SU-DHL-6 (cell line): ENCODE measurements around the gene HSP90AB1.

Source experiments
- H2AFZ ChIP-seq: fragments of 200-600 bp; sonication (generic); 2 replicates; pipeline ENCODE4 v1.6.1; 2014; ENCODE audit warnings: low read depth, mild to moderate bottlenecking, moderate library complexity, mixed read lengths, antibody characterized with exemption, low read length; ENCODE audit not compliant: severe bottlenecking
- H3F3A ChIP-seq: fragments of 200-600 bp; shearing (Covaris generic); 2 replicates; pipeline ENCODE4 v1.6.0; 2016; ENCODE audit warnings: antibody characterized with exemption, mild to moderate bottlenecking; ENCODE audit not compliant: insufficient read depth
- H3K27ac ChIP-seq: fragments of 200-600 bp; sonication (generic); 2 replicates; pipeline ENCODE4 v1.5.1; 2016; ENCODE audit warnings: low read depth, mild to moderate bottlenecking, low read length, moderate library complexity, mixed read lengths
- H3K27me3 ChIP-seq: fragments of 200-600 bp; sonication (generic), shearing (Covaris generic); 2 replicates; pipeline ENCODE4 v1.6.0; 2014; ENCODE audit warnings: mild to moderate bottlenecking, low read length
- H3K36me3 ChIP-seq: fragments of 200-600 bp; sonication (generic); 2 replicates; pipeline ENCODE4 v1.6.1; 2014; ENCODE audit warnings: mild to moderate bottlenecking, low read length, mixed read lengths
- H3K4me2 ChIP-seq: fragments of 300-600, 200-600 bp; shearing (Covaris generic), sonication (generic); 2 replicates; pipeline ENCODE4 v1.6.0; 2014; ENCODE audit warnings: low read length, low read depth, mild to moderate bottlenecking; ENCODE audit not compliant: poor library complexity, severe bottlenecking
- H3K4me3 ChIP-seq: fragments of 200-600 bp; sonication (generic); 2 replicates; pipeline ENCODE4 v1.5.1; 2014; ENCODE audit warnings: antibody characterized with exemption, low read length, mild to moderate bottlenecking, mixed read lengths; ENCODE audit not compliant: insufficient read depth, poor library complexity, severe bottlenecking
- H3K79me2 ChIP-seq: fragments of 200-600 bp; sonication (generic); 2 replicates; pipeline ENCODE4 v1.6.1; 2014; ENCODE audit warnings: mild to moderate bottlenecking, low read length, moderate library complexity; ENCODE audit not compliant: insufficient read depth
- H3K9ac ChIP-seq: fragments of 200-600 bp; sonication (generic); 2 replicates; pipeline ENCODE4 v1.7.0; 2014; ENCODE audit warnings: mild to moderate bottlenecking, low read length
- H3K9me2 ChIP-seq: fragments of 200-600 bp; sonication (generic); replicated peaks from 2 replicates; pipeline ENCODE4 v1.6.1; 2014; ENCODE audit warnings: low read length; ENCODE audit not compliant: insufficient read depth
- H3K9me3 ChIP-seq: fragments of 200-600 bp; sonication (generic); 2 replicates; pipeline ENCODE4 v1.6.1; 2014; ENCODE audit warnings: low read length, mixed read lengths; ENCODE audit not compliant: insufficient read depth
- H4K20me1 ChIP-seq: fragments of 200-600 bp; sonication (generic); 2 replicates; pipeline ENCODE4 v1.6.1; 2014; ENCODE audit warnings: low read depth, mild to moderate bottlenecking, antibody characterized with exemption, low read length, moderate library complexity, mixed read lengths
- EZH2phosphoT487 ChIP-seq: fragments of 200-600 bp; sonication (generic), shearing (Covaris generic); conservative IDR thresholded peaks from 2 replicates; pipeline ENCODE4 v1.6.1; 2018; ENCODE audit warnings: mild to moderate bottlenecking, antibody characterized with exemption, low read length, moderate library complexity, mixed read lengths
- TF ChIP-seq, protein P1 (sequence below): fragments of 200-600 bp; sonication (generic); IDR thresholded peaks from one replicate; pipeline ENCODE4 v1.5.1; 2017; ENCODE audit warnings: antibody characterized with exemption, mild to moderate bottlenecking, low read length, moderate library complexity; ENCODE audit not compliant: insufficient read depth, poor library complexity, severe bottlenecking

HSP90AB1 gene

DNA sequence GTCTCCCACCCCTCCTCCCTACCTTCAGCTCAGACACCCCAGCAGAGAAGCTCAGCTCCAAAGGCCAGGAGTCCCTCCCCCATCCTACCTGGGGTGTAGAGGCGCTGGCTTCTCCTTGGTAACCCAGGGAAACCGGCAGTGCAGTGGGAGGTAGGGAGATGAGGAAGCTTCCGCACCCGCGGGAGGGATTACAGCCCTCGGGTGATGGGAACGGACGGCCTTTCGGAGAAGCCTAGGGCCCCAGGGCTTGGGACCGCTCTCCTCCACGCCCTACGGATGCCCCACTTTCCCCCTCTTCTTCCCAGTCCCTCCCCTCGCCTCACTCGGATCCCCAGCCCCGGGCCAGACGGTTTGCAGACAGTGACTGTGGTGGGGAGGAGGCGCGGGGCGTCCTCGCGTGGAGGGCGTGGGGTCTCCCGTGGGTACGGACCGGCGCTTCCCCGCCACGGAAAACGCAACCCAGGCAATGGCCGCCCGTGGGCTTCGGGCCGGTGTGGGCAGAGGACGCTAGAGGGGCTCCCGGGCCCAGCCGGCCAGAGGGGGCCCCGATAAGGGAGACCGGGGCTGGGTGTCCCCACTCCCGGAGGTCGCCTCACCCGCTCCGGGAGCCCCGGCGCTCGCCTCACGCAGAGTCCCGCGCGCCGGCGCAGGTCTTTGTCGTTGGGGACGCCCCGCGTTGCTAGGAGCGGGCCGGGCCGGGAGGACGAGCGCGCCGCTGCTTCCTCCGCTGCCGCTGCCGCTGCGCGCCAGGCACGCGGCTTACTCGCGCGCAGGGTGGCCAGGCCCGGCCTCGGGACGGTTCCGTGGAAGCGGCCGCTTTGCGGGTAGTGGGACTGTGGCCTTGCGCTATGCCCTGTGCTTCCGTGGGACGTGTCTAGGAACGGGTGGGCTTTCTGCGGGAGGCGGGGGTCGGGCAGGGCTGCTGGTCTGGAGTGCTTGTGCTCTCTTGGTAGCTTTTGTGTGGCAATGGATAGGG, 50.5 kb downstream of the HSP90AB1 start:
- Histone ChIP-seq H3K9me3 (no peaks in the 10 kb centered on the region), H4K20me1 (no peaks in the 10 kb centered on the region), H2AFZ (no peak overlapping the region), H3K9me2 (no peaks in the 10 kb centered on the region), H3F3A (no peaks in the 10 kb centered on the region), H3K4me2 (no peak overlapping the region), H3K79me2 (no peaks in the 10 kb centered on the region), H3K27me3 (no peaks in the 10 kb centered on the region), H3K9ac (no peak overlapping the region), H3K36me3 (no peaks in the 10 kb centered on the region), H3K4me3 (no peak overlapping the region), H3K27ac (no peak overlapping the region)
- TF ChIP-seq EZH2phosphoT487, result no peak
- TF ChIP-seq, protein P1, sequence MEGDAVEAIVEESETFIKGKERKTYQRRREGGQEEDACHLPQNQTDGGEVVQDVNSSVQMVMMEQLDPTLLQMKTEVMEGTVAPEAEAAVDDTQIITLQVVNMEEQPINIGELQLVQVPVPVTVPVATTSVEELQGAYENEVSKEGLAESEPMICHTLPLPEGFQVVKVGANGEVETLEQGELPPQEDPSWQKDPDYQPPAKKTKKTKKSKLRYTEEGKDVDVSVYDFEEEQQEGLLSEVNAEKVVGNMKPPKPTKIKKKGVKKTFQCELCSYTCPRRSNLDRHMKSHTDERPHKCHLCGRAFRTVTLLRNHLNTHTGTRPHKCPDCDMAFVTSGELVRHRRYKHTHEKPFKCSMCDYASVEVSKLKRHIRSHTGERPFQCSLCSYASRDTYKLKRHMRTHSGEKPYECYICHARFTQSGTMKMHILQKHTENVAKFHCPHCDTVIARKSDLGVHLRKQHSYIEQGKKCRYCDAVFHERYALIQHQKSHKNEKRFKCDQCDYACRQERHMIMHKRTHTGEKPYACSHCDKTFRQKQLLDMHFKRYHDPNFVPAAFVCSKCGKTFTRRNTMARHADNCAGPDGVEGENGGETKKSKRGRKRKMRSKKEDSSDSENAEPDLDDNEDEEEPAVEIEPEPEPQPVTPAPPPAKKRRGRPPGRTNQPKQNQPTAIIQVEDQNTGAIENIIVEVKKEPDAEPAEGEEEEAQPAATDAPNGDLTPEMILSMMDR, result no peak

- no peaks in the 10 kb centered on the region for H3F3A ChIP-seq
- H3K9ac ChIP-seq, result no peak overlapping the region
- no peak overlapping the region for H2AFZ ChIP-seq
- no peaks in the 10 kb centered on the region for H4K20me1 ChIP-seq
- H3K4me3 ChIP-seq, result no peak overlapping the region
- no peaks in the 10 kb centered on the region for H3K9me3 ChIP-seq
- no peaks in the 10 kb centered on the region for H3K36me3 ChIP-seq
- no peak overlapping the region for H3K4me2 ChIP-seq
- H3K27me3 ChIP-seq, result no peaks in the 10 kb centered on the region
- no peaks in the 10 kb centered on the region for H3K79me2 ChIP-seq
- H3K9me2 ChIP-seq, result no peaks in the 10 kb centered on the region
- H3K27ac ChIP-seq, result no peak overlapping the region
- TF ChIP-seq EZH2phosphoT487, result no peak
- TF ChIP-seq, protein P1, result no peak
Observed at GRCh38 chr6:44298055-44298803, 51.3 kb downstream of the HSP90AB1 start.

- no peak overlapping the region for H2AFZ ChIP-seq
- no peaks in the 10 kb centered on the region for H4K20me1 ChIP-seq
- H3K9me3 ChIP-seq, result no peaks in the 10 kb centered on the region
- H3K4me3 ChIP-seq, result no peak overlapping the region
- H3F3A ChIP-seq, result no peaks in the 10 kb centered on the region
- no peak overlapping the region for H3K4me2 ChIP-seq
- H3K27ac ChIP-seq, result no peak overlapping the region
- no peaks in the 10 kb centered on the region for H3K79me2 ChIP-seq
- no peaks in the 10 kb centered on the region for H3K9me2 ChIP-seq
- no peak overlapping the region for H3K9ac ChIP-seq
- H3K36me3 ChIP-seq, result no peaks in the 10 kb centered on the region
- no peak for TF ChIP-seq EZH2phosphoT487
- TF ChIP-seq, protein P1, result no peak
- no peaks in the 10 kb centered on the region for H3K27me3 ChIP-seq
Observed at GRCh38 chr6:44298864-44299263, 52.0 kb downstream of the HSP90AB1 start.
